ENCODE measurements around the gene DLG2.

DLG2 gene

GRCh38 chr11:84255483-84255882, 1371.7 kb downstream of the DLG2 start:
- no peak for DNase-seq (ENCODE audit: low spot score)

GRCh38 chr11:84250834-84251613, 1376.1 kb downstream of the DLG2 start:
- DNase-seq (ENCODE audit: low spot score), result no peak

GRCh38 chr11:84249344-84250135, 1377.6 kb downstream of the DLG2 start:
- no peak for DNase-seq (ENCODE audit: low spot score)

GRCh38 chr11:84247926-84248325, 1379.2 kb downstream of the DLG2 start:
- DNase-seq (ENCODE audit: low spot score), result no peak

GRCh38 chr11:84247129-84247528, 1380.0 kb downstream of the DLG2 start:
- DNase-seq (ENCODE audit: low spot score), result no peak

- DNase-seq (ENCODE audit: low spot score), result no peak
Measured at GRCh38 chr11:84243629-84244263, 1383.4 kb downstream of the DLG2 start.

- no peak for DNase-seq (ENCODE audit: low spot score)
Measured at GRCh38 chr11:84241343-84242131, 1385.6 kb downstream of the DLG2 start.

GRCh38 chr11:84240847-84241246, 1386.3 kb downstream of the DLG2 start:
- no peak for DNase-seq (ENCODE audit: low spot score)

- DNase-seq (ENCODE audit: low spot score), result no peak
Measured at GRCh38 chr11:84236436-84236835, 1390.7 kb downstream of the DLG2 start.

- no peak for DNase-seq (ENCODE audit: low spot score)
Measured at GRCh38 chr11:84234462-84235202, 1392.5 kb downstream of the DLG2 start.

GRCh38 chr11:84234011-84234410, 1393.1 kb downstream of the DLG2 start:
- no peak for DNase-seq (ENCODE audit: low spot score)

GRCh38 chr11:84232511-84232910, 1394.6 kb downstream of the DLG2 start:
- no peak for DNase-seq (ENCODE audit: low spot score)

GRCh38 chr11:84230402-84230801, 1396.7 kb downstream of the DLG2 start:
- no peak for DNase-seq (ENCODE audit: low spot score)

GRCh38 chr11:84227970-84228665, 1399.0 kb downstream of the DLG2 start:
- no peak for DNase-seq (ENCODE audit: low spot score)

GRCh38 chr11:84224042-84224441, 1403.1 kb downstream of the DLG2 start:
- no peak for DNase-seq (ENCODE audit: low spot score)

GRCh38 chr11:84218318-84218717, 1408.8 kb downstream of the DLG2 start:
- no peak for DNase-seq (ENCODE audit: low spot score)

- no peak for DNase-seq (ENCODE audit: low spot score)
Measured at GRCh38 chr11:84215672-84216071, 1411.5 kb downstream of the DLG2 start.

- no peak for DNase-seq (ENCODE audit: low spot score)
Measured at GRCh38 chr11:84214557-84214956, 1412.6 kb downstream of the DLG2 start.

- DNase-seq (ENCODE audit: low spot score), result no peak
Measured at GRCh38 chr11:84212468-84213390, 1414.4 kb downstream of the DLG2 start.

GRCh38 chr11:84211896-84212295, 1415.2 kb downstream of the DLG2 start:
- no peak for DNase-seq (ENCODE audit: low spot score)

All from CD4-positive, alpha-beta T cell treated with Interleukin-2 at 100 ng/mL for 4 hours (primary cell).